Measurements from ENCODE around the gene UPF3B. TPM values are rescaled to one million over a fixed set of nuclear protein-coding genes. Genes with fewer than 3 reads are reported as not detected.

Gene UPF3B
- total and polyA plus RNA-seq, 9 of the 15 experiments (the other 6 are each of a cell fraction or from before 2014, with no cell fraction given): 17.6 to 57.0 (median 32.3) TPM

DNA sequence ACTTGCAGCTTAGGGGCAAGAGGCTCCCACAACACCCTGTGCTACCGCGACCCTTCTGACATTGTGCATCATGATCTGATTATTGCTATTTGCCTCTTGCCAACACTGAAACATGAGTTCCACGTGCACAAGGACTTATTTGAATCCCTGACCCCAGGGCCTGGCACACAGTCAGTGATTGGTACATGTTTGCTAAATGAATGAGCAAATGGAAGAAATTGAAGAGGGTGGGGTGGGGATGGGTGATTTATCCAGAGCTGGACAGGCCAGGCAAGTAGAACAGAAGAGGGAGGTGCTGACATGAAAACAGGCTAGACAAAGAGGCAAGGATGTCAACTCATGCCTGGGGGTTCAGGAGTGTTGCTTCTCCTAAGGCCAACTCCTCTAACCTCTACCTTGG lies 36.5 kb downstream of the UPF3B start (continued):
- TF ChIP-seq, protein P1, sequence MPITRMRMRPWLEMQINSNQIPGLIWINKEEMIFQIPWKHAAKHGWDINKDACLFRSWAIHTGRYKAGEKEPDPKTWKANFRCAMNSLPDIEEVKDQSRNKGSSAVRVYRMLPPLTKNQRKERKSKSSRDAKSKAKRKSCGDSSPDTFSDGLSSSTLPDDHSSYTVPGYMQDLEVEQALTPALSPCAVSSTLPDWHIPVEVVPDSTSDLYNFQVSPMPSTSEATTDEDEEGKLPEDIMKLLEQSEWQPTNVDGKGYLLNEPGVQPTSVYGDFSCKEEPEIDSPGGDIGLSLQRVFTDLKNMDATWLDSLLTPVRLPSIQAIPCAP (CRISPR knock-in tag; IDR thresholded peaks at IDR 0.05; ENCODE audit: borderline replicate concordance): no peak
- TF ChIP-seq CREB1 (IDR thresholded peaks at IDR 0.05): no peak
- no peak for TF ChIP-seq CREB1 (CRISPR knock-in tag; IDR thresholded peaks at IDR 0.05)
- TF ChIP-seq, protein P2, sequence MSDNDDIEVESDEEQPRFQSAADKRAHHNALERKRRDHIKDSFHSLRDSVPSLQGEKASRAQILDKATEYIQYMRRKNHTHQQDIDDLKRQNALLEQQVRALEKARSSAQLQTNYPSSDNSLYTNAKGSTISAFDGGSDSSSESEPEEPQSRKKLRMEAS (CRISPR knock-in tag; IDR thresholded peaks at IDR 0.05): no peak

DNA sequence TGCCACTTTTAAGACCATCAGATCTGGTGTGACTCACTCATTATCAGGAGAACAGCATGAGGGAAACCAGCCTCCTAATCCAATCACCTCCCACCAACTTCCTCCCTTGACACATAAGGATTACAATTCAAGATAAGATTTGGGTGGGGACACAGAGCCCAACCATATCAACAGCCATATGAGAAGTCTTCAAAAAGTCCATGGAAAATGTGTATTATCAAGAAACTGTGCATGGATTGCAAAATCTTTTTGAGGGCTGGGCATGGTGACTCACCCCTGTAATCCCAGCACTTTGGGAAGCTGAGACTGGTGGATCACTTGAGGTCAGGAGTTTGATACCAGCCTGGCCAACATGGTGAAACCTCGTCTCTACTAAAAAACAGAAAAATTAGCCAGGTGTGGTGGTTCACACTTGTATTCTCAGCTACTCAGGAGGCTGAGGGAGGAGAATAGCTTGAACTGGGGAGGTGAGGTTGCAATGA lies 43.5 kb downstream of the UPF3B start:
- Histone ChIP-seq H3K79me2 (ENCODE audit: control insufficient read depth, insufficient read depth, low read length) (no peaks in the 10 kb centered on the region), H3K4me2 (ENCODE audit: insufficient read depth, low read length) (no peak overlapping the region), H3K9me1 (ENCODE audit: control insufficient read depth, insufficient read depth, low read length) (no peaks in the 10 kb centered on the region), H3K4me3 (no peak overlapping the region), H3K9ac (ENCODE audit: insufficient read depth in 1 of 2, low read depth in 2 of 2, low read length in 2 of 2) (no peak overlapping the region), H3K4me1 (replicated peaks in 1 of 2; ENCODE audit: control insufficient read depth in 2 of 2, insufficient read depth in 2 of 2, low read length in 2 of 2) (peaks cover 0 to 6% of the 10 kb centered on the region in 2 experiments; a peak in 3 of 5 replicates), H3K36me3 (ENCODE audit: control insufficient read depth, insufficient read depth, low read length) (no peaks in the 10 kb centered on the region), H2AFZ (ENCODE audit: low read depth, low read length) (no peak overlapping the region), H3K27me3 (ENCODE audit: control insufficient read depth in 2 of 2, insufficient read depth in 2 of 2, low read length in 2 of 2) (no peaks in the 10 kb centered on the region), H3K9me3 (replicated peaks; ENCODE audit: control insufficient read depth, insufficient read depth, low read depth, low read length) (no peaks in the 10 kb centered on the region), H3K27ac (ENCODE audit: extremely low read depth, low read depth, low read length) (peak overlapping the region; percentile 80; the same call in 2 of the 3 replicates), H4K20me1 (replicated peaks; ENCODE audit: control insufficient read depth, insufficient read depth, low read length) (no peaks in the 10 kb centered on the region)
- intact Hi-C loops (cut with micrococcal nuclease): no loop called here
- WGBS (ENCODE audit: insufficient coverage, low coverage, missing lambda C conversion rate): 14% methylated on average over 1 of the region's 1 CpG
- POLR2A ChIA-PET: interaction anchor here (0.9 to 1.2 kb wide), 2 partner anchors 17 to 18 kb away, joined by 4 read pairs; partner anchors contain the start of gene RPL39
- ATAC-seq: peak; percentile 96
- peak; percentile 57 to 91 (median 67) for DNase-seq (ENCODE audit: extremely low read depth in 1 of 4, low spot score in 3 of 4)
- FAIRE-seq: peak; percentile 89
- in situ Hi-C loops (cut with MboI): no loop called here
- CTCF ChIA-PET (ENCODE audit: low intra/inter-chr PET ratio): no interaction called here
- no TSS peak for BruUV-seq (replicated peaks)
- TF ChIP-seq JUN (IDR thresholded peaks at IDR 0.05; ENCODE audit: borderline replicate concordance, low read depth, low read length): peak; percentile 82
- TF ChIP-seq JUN (CRISPR knock-in tag; IDR thresholded peaks at IDR 0.05; ENCODE audit: borderline replicate concordance): no peak
- TF ChIP-seq, protein P3, sequence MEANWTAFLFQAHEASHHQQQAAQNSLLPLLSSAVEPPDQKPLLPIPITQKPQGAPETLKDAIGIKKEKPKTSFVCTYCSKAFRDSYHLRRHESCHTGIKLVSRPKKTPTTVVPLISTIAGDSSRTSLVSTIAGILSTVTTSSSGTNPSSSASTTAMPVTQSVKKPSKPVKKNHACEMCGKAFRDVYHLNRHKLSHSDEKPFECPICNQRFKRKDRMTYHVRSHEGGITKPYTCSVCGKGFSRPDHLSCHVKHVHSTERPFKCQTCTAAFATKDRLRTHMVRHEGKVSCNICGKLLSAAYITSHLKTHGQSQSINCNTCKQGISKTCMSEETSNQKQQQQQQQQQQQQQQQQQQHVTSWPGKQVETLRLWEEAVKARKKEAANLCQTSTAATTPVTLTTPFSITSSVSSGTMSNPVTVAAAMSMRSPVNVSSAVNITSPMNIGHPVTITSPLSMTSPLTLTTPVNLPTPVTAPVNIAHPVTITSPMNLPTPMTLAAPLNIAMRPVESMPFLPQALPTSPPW (CRISPR knock-in tag; IDR thresholded peaks at IDR 0.05): peak; percentile 44
- TF ChIP-seq ZNF57 (CRISPR knock-in tag; IDR thresholded peaks at IDR 0.05): no peak
- peak; percentile 73 for TF ChIP-seq SOX6 (IDR thresholded peaks at IDR 0.05)
- no peak for TF ChIP-seq ZNF589 (CRISPR knock-in tag; IDR thresholded peaks at IDR 0.05; ENCODE audit: low read depth)
- peak; percentile 46; the same call in 1 of the 2 replicates for TF ChIP-seq CBX5 (IDR thresholded peaks at IDR 0.05; ENCODE audit: borderline replicate concordance, low read depth)
- TF ChIP-seq NCOA1 (IDR thresholded peaks at IDR 0.05; ENCODE audit: low read depth): peak; percentile 69; the same call in 1 of the 2 replicates
- no peak for TF ChIP-seq ZNF764 (CRISPR knock-in tag; IDR thresholded peaks at IDR 0.05; ENCODE audit: low read depth)
- TF ChIP-seq, protein P4, sequence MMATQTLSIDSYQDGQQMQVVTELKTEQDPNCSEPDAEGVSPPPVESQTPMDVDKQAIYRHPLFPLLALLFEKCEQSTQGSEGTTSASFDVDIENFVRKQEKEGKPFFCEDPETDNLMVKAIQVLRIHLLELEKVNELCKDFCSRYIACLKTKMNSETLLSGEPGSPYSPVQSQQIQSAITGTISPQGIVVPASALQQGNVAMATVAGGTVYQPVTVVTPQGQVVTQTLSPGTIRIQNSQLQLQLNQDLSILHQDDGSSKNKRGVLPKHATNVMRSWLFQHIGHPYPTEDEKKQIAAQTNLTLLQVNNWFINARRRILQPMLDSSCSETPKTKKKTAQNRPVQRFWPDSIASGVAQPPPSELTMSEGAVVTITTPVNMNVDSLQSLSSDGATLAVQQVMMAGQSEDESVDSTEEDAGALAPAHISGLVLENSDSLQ (IDR thresholded peaks at IDR 0.05): peak; percentile 74
- no peak for TF ChIP-seq ZNF384 (IDR thresholded peaks at IDR 0.05; ENCODE audit: low read depth, low read length)
- TF ChIP-seq LCOR (CRISPR knock-in tag; IDR thresholded peaks at IDR 0.05): peak; percentile 65
